Colonic mucosa (tissue), 4 donors: Measurements from ENCODE around the gene HACD4. TPM values are rescaled to one million over a fixed set of nuclear protein-coding genes. Genes with fewer than 3 reads are reported as not detected.

Source experiments
- DNase-seq: peaks from one replicate; pipeline ENCODE4 v3.0.0-alpha.2; 2020
- H3K27ac ChIP-seq: fragments of 200-600 bp; one replicate; pipeline ENCODE4 v1.8.0; 2021
- H3K27me3 ChIP-seq: fragments of 200-600 bp; one replicate; pipeline ENCODE4 v1.8.0; 2021
- H3K36me3 ChIP-seq: fragments of 200-600 bp; one replicate; pipeline ENCODE4 v1.8.0; 2021
- H3K4me1 ChIP-seq: fragments of 200-600 bp; one replicate; pipeline ENCODE4 v1.8.0; 2021; ENCODE audit warnings: mild to moderate bottlenecking
- H3K4me3 ChIP-seq: fragments of 200-600 bp; one replicate; pipeline ENCODE4 v1.8.0; 2021
- H3K9ac ChIP-seq, 2 donors: one replicate each; pipeline ENCODE4 v1.7.0; 2013; ENCODE audit warnings: control low read depth in 2 of 2, low read depth in 2 of 2, low read length in 2 of 2
- H3K9me3 ChIP-seq: fragments of 200-600 bp; one replicate; pipeline ENCODE4 v1.8.0; 2021
- CTCF ChIP-seq: fragments of 200-600 bp; IDR thresholded peaks from one replicate; pipeline ENCODE4 v1.8.0; 2022; ENCODE audit warnings: antibody characterized with exemption, mild to moderate bottlenecking
- intact Hi-C: fragments of 100-400 bp; cut with DNase I; formaldehyde crosslinking; loops from one replicate; pipeline ENCODE4 v1.14.1; 2022
- total RNA-seq, 2 donors: library from RNA; stranded (reverse); fragmentation: NEBNext Ultra II Directional in 1 of 2; extraction: Animal tissue kit (Norgen Biotek cat#: 25700) in 1 of 2; gene quantifications; one replicate each; pipeline ENCODE4 v1.2.1, GENCODE V29; 2021
- donor health status: healthy.
- donor health status: DM: no; HTN: no; CAD: no.
- donor health status: DM: no; HTN: no; CAD: no.

HACD4 gene
- total RNA-seq, 2 donors from 2014 or later: 0.67 to 2.5 TPM

GRCh38 chr9:21018177-21018576 is 13.3 kb downstream of the HACD4 start:
- TF ChIP-seq CTCF: no peak
- intact Hi-C loops: no loop called here
- H3K36me3 ChIP-seq: no peaks in the 10 kb centered on the region
- H3K9ac ChIP-seq: no peak overlapping the region
- H3K27ac ChIP-seq: no peak overlapping the region
- H3K9me3 ChIP-seq: no peaks in the 10 kb centered on the region
- no peaks in the 10 kb centered on the region for H3K27me3 ChIP-seq
- no peak for DNase-seq
- H3K4me3 ChIP-seq: no peak overlapping the region
- no peaks in the 10 kb centered on the region for H3K4me1 ChIP-seq

- Histone ChIP-seq H3K4me3 (no peak overlapping the region), H3K36me3 (no peaks in the 10 kb centered on the region), H3K4me1 (no peaks in the 10 kb centered on the region), H3K9me3 (no peaks in the 10 kb centered on the region), H3K9ac (no peak overlapping the region), H3K27me3 (no peaks in the 10 kb centered on the region), H3K27ac (no peak overlapping the region)
- TF ChIP-seq CTCF: no peak
- DNase-seq: no peak
- intact Hi-C loops: no loop called here
Measured at GRCh38 chr9:21016701-21017491, 14.5 kb downstream of the HACD4 start.

- Histone ChIP-seq H3K4me3 (no peak overlapping the region), H3K27ac (no peak overlapping the region), H3K27me3 (no peaks in the 10 kb centered on the region), H3K9me3 (no peaks in the 10 kb centered on the region), H3K9ac (no peak overlapping the region), H3K4me1 (no peaks in the 10 kb centered on the region), H3K36me3 (no peaks in the 10 kb centered on the region)
- DNase-seq: no peak
- no peak for TF ChIP-seq CTCF
- intact Hi-C loops: no loop called here
Measured at GRCh38 chr9:21015995-21016394, 15.4 kb downstream of the HACD4 start.

- intact Hi-C loops: no loop called here
- Histone ChIP-seq H3K9me3 (no peaks in the 10 kb centered on the region), H3K9ac (no peak overlapping the region), H3K4me1 (no peaks in the 10 kb centered on the region), H3K27ac (no peak overlapping the region), H3K36me3 (no peaks in the 10 kb centered on the region), H3K4me3 (no peak overlapping the region), H3K27me3 (no peaks in the 10 kb centered on the region)
- no peak for TF ChIP-seq CTCF
- DNase-seq: no peak
Measured at GRCh38 chr9:21015129-21015815, 16.2 kb downstream of the HACD4 start.

- Histone ChIP-seq H3K4me3 (no peak overlapping the region), H3K9ac (no peak overlapping the region), H3K36me3 (no peaks in the 10 kb centered on the region), H3K27me3 (no peaks in the 10 kb centered on the region), H3K4me1 (no peaks in the 10 kb centered on the region), H3K9me3 (no peaks in the 10 kb centered on the region), H3K27ac (no peak overlapping the region)
- DNase-seq: no peak
- TF ChIP-seq CTCF: no peak
- intact Hi-C loops: no loop called here
Measured at GRCh38 chr9:21002040-21002439, 29.4 kb downstream of the HACD4 start.
